Hematopoietic multipotent progenitor cell treated with erythropoietin and hydrocortisone succinate and interleukin-3 and kit ligand, for 4 days (in vitro differentiated cells): ENCODE measurements around the gene OST4.
A peak's percentile ranks its signal among the peaks of the same experiment; 100 is the strongest.
"Not testable (repeated sequence)": the region's sequence is repeated elsewhere in the genome, so short reads cannot be mapped to it uniquely, and the experiment has no call there.

Experiments used
- DNase-seq: peaks from one replicate; pipeline ENCODE4 v3.0.0-alpha.2; 2015

OST4 gene

GRCh38 chr2:27078267-27079194 is 7.1 kb upstream of the OST4 start, which contains the start of gene EMILIN1:
EMILIN1 (plus strand) TSS chr2:27078615; CDS start chr2:27079066, 451 bp downstream.
- DNase-seq: peak; percentile 55

GRCh38 chr2:27077231-27077630 is 5.8 kb upstream of the OST4 start:
- no peak for DNase-seq

GRCh38 chr2:27076323-27076722 is 4.9 kb upstream of the OST4 start:
- no peak for DNase-seq

- DNase-seq: not testable (repeated sequence)
These were observed 4.1 kb upstream of the OST4 start for GRCh38 chr2:27075566-27075871.

- DNase-seq: peak; percentile 90
These were observed 3.5 kb upstream of the OST4 start for GRCh38 chr2:27074738-27075565.

GRCh38 chr2:27073782-27074181 is 2.3 kb upstream of the OST4 start:
- DNase-seq: no peak

GRCh38 chr2:27072920-27073319 is 1.5 kb upstream of the OST4 start:
- no peak for DNase-seq

- DNase-seq: peak; percentile 43
These were observed 756 bp upstream of the OST4 start for GRCh38 chr2:27071990-27072830.

- DNase-seq: no peak
These were observed 689 bp downstream of the OST4 start for GRCh38 chr2:27070653-27071276.

GRCh38 chr2:27069961-27070618 is 1.4 kb downstream of the OST4 start:
- no peak for DNase-seq

GRCh38 chr2:27069436-27069835 is 2.0 kb downstream of the OST4 start:
- no peak for DNase-seq

- no peak for DNase-seq
These were observed 4.1 kb downstream of the OST4 start for GRCh38 chr2:27067385-27067784.

GRCh38 chr2:27065128-27065527 is 6.3 kb downstream of the OST4 start:
- DNase-seq: no peak

- DNase-seq: no peak
These were observed 11.1 kb downstream of the OST4 start for GRCh38 chr2:27060323-27060722.

- no peak for DNase-seq
These were observed 12.2 kb downstream of the OST4 start for GRCh38 chr2:27059141-27059820.

GRCh38 chr2:27058210-27058609 is 13.2 kb downstream of the OST4 start:
- no peak for DNase-seq

GRCh38 chr2:27057184-27057583 is 14.3 kb downstream of the OST4 start:
- no peak for DNase-seq

- no peak for DNase-seq
These were observed 16.7 kb downstream of the OST4 start for GRCh38 chr2:27054721-27055120.

GRCh38 chr2:27053776-27054175 is 17.7 kb downstream of the OST4 start:
- DNase-seq: no peak

- no peak for DNase-seq
These were observed 18.1 kb downstream of the OST4 start for GRCh38 chr2:27053321-27053720.

GRCh38 chr2:27051902-27052645 is 19.4 kb downstream of the OST4 start:
- peak; percentile 22 for DNase-seq
